Measurements from ENCODE around the gene SLC22A13.
"Not testable (repeated sequence)": the region's sequence is repeated elsewhere in the genome, so short reads cannot be mapped to it uniquely, and the experiment has no call there.

SLC22A13 gene

DNA sequence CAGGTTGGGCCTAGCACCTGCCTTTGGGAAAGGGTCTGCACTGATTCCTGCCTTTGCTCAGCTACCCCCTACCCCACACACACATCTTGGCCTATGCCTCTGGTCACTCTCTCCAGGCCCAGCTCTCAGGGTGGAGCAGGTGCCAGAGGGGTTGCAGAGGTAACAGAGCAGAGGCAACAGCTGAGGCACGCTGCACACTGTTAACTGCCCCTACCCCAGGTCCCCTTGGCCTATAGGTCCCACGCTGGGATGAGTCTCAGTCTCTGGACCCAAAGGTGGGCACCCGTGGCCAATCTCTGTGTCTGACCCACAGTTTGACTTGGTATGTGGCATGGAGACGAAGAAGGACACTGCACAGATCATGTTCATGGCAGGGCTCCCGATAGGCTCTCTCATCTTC lies 41.3 kb downstream of the SLC22A13 start:
- no peak for DNase-seq

DNA sequence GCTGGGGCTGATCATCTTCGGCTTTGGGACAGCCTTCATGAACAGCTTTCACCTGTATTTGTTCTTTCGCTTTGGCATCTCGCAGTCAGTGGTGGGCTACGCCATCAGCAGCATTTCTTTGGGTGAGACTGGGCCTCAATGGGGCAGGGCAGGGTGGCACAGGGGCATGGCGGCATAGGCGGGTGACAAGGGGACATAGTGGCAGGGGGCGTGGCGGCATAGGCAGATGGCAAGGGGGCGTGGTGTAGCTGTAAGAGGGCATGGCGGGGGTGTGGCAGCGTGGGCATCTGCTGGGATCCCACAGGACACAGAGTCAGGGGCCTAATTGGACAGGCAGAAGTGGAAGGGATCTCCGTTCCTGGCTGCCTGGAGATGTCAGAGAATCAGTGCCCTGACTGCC lies 42.0 kb downstream of the SLC22A13 start:
- DNase-seq = no peak

DNA sequence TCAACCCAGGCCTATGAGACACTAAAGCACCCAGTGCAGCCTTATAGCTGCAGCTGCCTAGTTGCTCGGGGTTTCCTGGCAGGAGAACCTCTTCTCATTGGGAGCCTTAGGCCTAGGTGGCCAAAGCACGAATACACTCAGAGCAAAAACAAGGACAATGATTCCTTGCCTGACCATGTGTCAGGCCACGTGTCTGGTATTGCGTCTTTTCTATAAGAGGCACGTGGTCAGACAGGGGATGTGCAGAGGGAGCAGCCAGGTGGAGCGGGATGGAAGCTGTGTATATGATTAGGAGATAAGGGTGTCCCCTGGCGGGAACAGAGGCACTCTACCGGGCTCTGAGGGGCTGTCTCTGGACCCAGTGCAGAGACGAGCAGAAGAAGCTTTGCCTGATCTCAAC lies 42.8 kb downstream of the SLC22A13 start:
- no peak for DNase-seq

DNA sequence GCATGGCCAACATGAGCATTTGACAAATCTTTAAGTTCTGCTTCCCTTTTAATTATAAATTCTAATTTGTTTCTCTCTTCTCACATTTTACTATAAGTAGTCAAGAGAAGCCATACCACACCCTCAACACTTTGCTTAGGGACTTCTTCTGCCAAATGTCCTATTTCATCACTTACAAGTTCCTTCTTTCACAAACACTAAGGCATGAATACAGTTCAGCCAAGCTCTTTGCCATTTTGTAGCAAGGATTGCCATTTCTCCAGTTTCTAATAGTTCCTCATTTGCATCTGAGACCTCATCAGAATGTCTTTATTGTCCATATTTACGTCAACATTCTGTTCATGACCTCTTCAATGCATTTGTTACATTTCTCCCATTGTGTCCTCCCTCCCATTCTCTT lies 45.9 kb downstream of the SLC22A13 start:
- no peak for DNase-seq

GRCh38 chr3:38311941-38312340 lies 46.3 kb downstream of the SLC22A13 start:
- no peak for DNase-seq

DNA sequence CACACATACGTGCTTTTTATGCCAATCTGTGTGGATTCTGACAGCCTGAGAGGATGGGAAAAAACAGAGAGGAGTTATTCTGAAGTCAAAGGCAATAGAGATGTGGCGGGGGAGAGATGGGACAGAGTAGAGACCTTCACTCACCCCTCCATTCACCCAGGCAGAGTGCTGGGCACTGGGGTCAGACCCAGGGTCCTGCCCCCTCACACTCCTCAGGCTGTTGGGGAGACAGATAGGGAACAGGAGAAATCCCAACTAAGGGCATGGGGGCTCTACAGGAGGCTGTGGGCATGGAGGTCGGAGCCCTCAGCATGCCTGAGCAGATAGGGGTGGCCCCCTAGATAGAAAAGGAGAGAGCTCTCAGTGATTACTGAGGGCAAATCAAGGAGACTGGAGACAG lies 46.7 kb downstream of the SLC22A13 start:
- no peak for DNase-seq

DNA sequence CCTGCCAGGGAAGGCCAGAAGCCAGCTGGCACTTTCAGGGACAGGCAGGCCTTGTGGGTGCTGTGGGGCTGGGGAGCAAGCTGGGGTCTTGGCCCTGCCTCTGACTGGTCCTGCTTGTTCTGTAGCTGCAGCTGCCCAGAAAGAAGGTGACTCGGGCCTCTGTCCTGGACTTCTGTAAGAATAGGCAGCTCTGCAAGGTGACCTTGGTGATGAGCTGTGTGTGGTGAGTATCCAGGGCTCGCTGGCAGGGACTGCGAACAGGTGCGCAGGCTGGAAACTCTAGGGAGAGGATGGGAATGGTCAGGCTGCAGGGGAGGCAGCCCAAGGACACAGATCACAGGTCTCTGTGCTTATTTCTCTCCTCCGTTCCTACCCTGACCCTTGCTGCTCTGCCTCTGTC lies 47.7 kb downstream of the SLC22A13 start:
- DNase-seq = no peak

GRCh38 chr3:38313695-38314094 lies 48.1 kb downstream of the SLC22A13 start:
- no peak for DNase-seq

GRCh38 chr3:38314112-38314763 lies 48.6 kb downstream of the SLC22A13 start:
- peak; percentile 6 for DNase-seq

DNA sequence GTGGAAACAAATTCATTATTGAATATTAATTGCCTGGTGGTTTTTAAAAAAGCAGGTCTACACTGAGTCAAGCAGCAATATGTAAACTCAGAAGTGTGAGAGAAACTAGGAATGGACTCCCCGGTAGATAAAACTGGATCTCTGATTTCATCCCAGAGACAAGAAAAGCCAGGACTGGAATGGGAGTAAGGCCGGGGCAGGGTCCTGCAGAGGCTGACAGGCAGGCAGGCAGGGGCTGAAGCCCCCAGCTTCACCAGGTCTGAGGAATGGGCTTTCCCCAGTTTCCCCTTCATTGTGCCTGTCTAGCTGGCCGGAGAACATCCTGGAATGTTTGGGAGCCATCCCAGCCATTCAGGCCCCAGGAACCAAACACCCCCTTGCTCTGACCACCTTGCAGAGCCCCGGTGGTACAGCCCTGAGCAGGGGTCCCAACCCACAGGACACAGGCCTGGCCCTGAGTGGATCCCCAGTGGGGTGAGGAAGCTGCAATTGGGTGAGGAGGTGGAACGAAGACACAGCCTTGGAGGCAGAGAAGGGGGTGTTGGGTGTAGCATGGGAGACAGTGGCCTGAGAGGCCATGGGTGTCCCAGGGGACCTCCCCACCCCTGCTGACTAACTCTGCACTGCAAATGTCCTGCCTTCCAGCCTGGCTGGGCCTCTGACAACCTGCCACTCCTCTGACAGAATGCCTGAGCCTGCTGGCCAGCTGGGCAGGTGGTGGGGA lies 49.3 kb downstream of the SLC22A13 start:
- DNase-seq = no peak

DNA sequence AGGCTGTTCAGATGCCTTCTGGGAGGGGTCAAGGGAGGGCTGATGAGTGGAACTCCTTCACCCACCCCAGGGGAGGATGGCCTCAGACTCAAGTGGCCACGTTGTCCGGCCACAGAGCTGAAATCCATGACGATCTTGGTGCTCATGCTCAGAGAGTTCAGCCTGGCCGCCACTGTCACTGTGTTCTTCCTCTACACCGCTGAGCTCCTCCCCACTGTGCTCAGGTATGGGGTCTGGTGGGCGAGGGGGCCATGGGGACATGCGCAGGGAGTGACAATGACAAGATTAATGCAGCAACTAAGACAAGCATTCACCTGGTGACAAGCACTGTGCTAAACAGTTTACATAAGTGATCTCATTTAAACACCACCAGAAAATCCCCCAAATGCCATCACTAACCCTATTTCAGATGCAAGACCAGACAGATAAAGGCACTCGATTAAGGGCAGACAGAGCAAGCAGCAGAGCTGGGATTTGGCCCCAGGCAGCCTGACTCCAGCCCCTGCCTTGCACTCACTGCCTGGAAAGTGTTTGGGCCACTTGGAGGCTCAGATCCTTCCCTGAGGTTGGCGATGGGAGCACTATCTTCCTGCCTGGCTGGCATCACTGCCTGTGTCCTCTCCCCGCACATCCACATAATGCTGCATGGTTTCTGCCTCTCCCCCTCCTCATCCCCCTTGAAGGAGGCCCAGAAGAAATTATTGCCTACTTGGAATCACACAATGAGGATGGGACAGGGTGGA lies 50.0 kb downstream of the SLC22A13 start:
- no peak for DNase-seq

GRCh38 chr3:38316356-38317191 lies 51.0 kb downstream of the SLC22A13 start:
- DNase-seq = no peak

- peak; percentile 25 for DNase-seq
These were observed 51.7 kb downstream of the SLC22A13 start for GRCh38 chr3:38317192-38317759.

GRCh38 chr3:38318766-38319671 lies 53.4 kb downstream of the SLC22A13 start:
- DNase-seq = no peak

DNA sequence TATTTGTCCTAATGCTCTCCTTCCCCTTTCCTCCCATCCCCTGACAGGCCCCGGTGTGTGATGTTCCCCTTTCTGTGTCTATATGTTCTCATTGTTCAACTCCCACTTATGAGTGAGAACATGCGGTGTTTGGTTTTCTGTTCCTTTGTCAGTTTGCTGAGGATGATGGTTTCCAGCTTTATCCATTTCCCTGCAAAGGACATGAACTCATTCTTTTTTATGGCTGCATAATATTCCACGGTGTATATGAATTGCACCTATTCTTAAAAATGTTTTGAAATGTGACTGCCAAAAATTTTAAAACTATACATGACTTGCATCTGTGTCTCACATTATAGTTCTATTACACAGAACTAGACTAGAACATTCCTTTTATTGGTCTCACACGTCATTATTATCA lies 55.0 kb downstream of the SLC22A13 start:
- DNase-seq = not testable (repeated sequence)

DNA sequence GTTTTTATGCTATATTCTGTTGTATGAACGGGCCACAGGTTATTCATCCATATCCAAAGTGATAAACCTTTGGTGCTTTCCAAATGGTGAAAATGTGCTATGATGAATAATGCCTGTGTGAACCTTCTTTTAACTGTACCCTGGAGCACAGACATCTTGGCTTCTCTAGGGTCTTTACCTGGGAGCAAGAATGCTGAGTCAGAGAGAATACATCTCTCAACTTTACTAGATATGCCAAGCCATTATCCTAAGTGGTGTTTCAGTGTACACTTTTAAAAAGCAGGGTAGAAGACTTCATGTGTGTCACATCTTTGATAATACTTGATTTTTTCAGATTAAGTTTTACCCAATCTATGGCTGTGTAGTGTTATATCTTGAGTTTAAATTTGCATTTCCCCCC lies 57.4 kb downstream of the SLC22A13 start:
- DNase-seq = no peak

DNA sequence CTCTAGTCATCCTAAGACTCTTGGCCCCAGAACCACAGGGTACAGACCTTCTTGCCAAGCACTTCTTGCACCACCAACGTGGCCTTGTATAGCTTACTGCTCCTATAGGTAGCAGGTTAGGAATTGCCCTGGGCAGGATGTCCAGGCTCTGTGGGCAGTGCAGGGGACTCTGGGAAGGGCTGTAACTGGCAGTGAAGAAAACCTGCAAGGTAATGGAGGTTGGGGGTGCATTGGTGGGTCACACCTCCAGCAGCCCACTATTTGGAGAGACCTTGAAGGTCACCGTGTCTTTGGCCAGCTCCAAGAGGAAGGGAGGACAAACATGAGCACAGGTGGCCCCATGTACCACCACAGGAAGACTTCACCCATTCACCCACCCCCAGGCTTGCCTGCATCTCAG lies 59.6 kb downstream of the SLC22A13 start:
- DNase-seq = no peak

DNA sequence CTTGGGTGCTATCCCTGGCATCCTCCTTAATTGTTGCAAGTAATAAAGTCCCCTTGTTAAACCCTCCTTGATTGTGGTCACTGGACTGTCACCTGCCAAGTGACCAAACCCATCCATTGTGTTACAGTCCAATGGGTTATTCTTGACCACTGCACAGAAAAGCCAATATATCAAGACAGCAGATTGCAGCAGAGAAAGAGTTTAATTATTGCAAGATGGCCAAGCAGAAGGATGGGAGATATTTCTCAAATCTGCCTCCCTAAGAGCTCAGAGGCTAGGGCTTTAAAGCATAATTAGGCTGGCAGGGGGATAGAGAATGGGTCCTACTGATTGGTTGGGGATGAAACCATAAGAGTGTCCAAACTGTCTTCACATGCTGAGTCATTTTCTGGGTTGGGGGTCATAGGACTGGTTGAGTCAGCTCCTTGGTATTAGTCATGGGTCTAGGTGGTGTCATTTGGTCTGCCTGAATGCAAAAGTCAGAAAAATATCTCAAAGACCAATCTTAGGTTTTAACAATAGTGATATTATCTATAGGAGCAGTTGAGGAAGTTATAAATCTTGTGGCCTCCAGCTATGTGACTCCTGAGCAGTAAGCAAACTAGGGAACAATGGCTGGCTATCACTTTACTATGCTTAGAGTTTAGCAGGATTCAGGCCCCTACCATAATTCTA lies 61.9 kb downstream of the SLC22A13 start:
- peak; percentile 78 for DNase-seq

All from EL (cell line).